OCI-LY1 (cell line): Measurements from ENCODE around the gene MTAP.

ENCODE experiments used
- H2AFZ ChIP-seq: fragments of 200-600 bp; sonication (generic), shearing (Covaris generic); 2 replicates; pipeline ENCODE4 v1.6.0; 2014; ENCODE audit warnings: antibody characterized with exemption, mild to moderate bottlenecking, low read length
- H3F3A ChIP-seq: fragments of 200-600 bp; sonication (generic), shearing (Covaris generic); 2 replicates; pipeline ENCODE4 v1.6.0; 2014; ENCODE audit warnings: mild to moderate bottlenecking, antibody characterized with exemption, low read length, moderate library complexity; ENCODE audit not compliant: insufficient read depth
- H3K27ac ChIP-seq: fragments of 200-600 bp; sonication (generic); 2 replicates; pipeline ENCODE4 v1.5.1; 2014; ENCODE audit warnings: low read length, mixed run types, mild to moderate bottlenecking, low read depth; ENCODE audit not compliant: poor library complexity, severe bottlenecking
- H3K27me3 ChIP-seq: fragments of 200-600 bp; sonication (generic); 2 replicates; pipeline ENCODE4 v1.6.0; 2014; ENCODE audit warnings: antibody characterized with exemption, mild to moderate bottlenecking, low read length, moderate library complexity; ENCODE audit not compliant: insufficient read depth
- H3K36me3 ChIP-seq: fragments of 200-600 bp; sonication (generic); 2 replicates; pipeline ENCODE4 v1.6.1; 2014; ENCODE audit warnings: mild to moderate bottlenecking, antibody characterized with exemption, low read length, moderate library complexity, mixed read lengths; ENCODE audit not compliant: insufficient read depth
- H3K4me1 ChIP-seq: fragments of 200-600 bp; sonication (generic); 2 replicates; pipeline ENCODE4 v1.5.1; 2014; ENCODE audit warnings: mild to moderate bottlenecking, low read length, moderate library complexity; ENCODE audit not compliant: insufficient read depth, severe bottlenecking
- H3K4me2 ChIP-seq: fragments of 200-600 bp; sonication (generic), shearing (Covaris generic); 2 replicates; pipeline ENCODE4 v1.6.1; 2014; ENCODE audit warnings: low read length
- H3K4me3 ChIP-seq: fragments of 200-600 bp; sonication (generic); 2 replicates; pipeline ENCODE4 v1.5.1; 2014; ENCODE audit warnings: low read length, low read depth, mild to moderate bottlenecking, mixed read lengths; ENCODE audit not compliant: poor library complexity, severe bottlenecking
- H3K79me2 ChIP-seq: fragments of 200-600 bp; shearing (Covaris generic); 2 replicates; pipeline ENCODE4 v1.6.1; 2016; ENCODE audit warnings: mixed run types, low read length, mixed read lengths; ENCODE audit not compliant: insufficient read depth
- H3K9ac ChIP-seq: fragments of 200-600 bp; sonication (generic), shearing (Covaris generic); 2 replicates; pipeline ENCODE4 v1.6.1; 2014; ENCODE audit warnings: mild to moderate bottlenecking, low read length, mixed read lengths
- H3K9me2 ChIP-seq: fragments of 200-600 bp; sonication (generic), shearing (Covaris generic); 2 replicates; pipeline ENCODE4 v1.6.1; 2014; ENCODE audit warnings: low read depth, mild to moderate bottlenecking, low read length, mixed read lengths
- H3K9me3 ChIP-seq: fragments of 200-600 bp; shearing (Covaris generic); 2 replicates; pipeline ENCODE4 v1.6.1; 2014; ENCODE audit warnings: low read length, mixed read lengths
- H4K20me1 ChIP-seq: fragments of 200-600 bp; sonication (generic), shearing (Covaris generic); 2 replicates; pipeline ENCODE4 v1.6.0; 2016; ENCODE audit warnings: mild to moderate bottlenecking, low read length; ENCODE audit not compliant: insufficient read depth
- EZH2 ChIP-seq: fragments of 200-600 bp; sonication (generic), shearing (Covaris generic); IDR thresholded peaks from 2 replicates; pipeline ENCODE4 v1.8.0; 2017; ENCODE audit warnings: borderline replicate concordance, mixed run types, mild to moderate bottlenecking, antibody characterized with exemption, low read length, moderate library complexity, mixed read lengths
- TF ChIP-seq, protein P1 (sequence below): fragments of 200-600 bp; sonication (generic), shearing (Covaris generic); IDR thresholded peaks from 2 replicates; pipeline ENCODE4 v1.5.1; 2017; ENCODE audit warnings: mild to moderate bottlenecking, antibody characterized with exemption, low read length, moderate library complexity, mixed read lengths

MTAP gene

DNA sequence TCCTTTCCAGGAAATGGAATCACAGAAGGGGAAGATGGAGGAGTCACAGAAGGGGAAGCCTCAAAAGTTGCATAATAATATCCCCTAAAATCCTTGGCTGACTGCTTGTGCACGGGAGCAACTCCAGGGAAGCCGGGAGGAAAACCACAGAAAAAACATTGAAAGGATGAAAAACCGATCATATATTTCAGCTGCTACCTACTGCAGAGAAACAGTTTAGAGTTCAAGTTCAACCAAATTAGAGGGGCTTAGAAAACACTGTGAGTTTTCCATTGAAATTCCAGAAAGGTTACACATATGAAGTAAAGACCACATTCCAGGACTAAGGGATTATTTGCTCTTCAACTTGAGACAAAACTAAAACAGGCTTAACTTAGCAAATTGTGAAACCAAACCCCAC is 37.6 kb upstream of the MTAP start:
- Histone ChIP-seq H3K4me3 (no peak overlapping the region), H3K4me2 (no peak overlapping the region), H4K20me1 (no peaks in the 10 kb centered on the region), H3K9me3 (no peaks in the 10 kb centered on the region), H2AFZ (no peak overlapping the region), H3K4me1 (no peaks in the 10 kb centered on the region), H3K27me3 (no peaks in the 10 kb centered on the region), H3K9me2 (no peaks in the 10 kb centered on the region), H3K79me2 (no peaks in the 10 kb centered on the region), H3K36me3 (no peaks in the 10 kb centered on the region), H3K27ac (no peak overlapping the region), H3F3A (no peaks in the 10 kb centered on the region), H3K9ac (no peak overlapping the region)
- TF ChIP-seq EZH2, result no peak
- TF ChIP-seq, protein P1, sequence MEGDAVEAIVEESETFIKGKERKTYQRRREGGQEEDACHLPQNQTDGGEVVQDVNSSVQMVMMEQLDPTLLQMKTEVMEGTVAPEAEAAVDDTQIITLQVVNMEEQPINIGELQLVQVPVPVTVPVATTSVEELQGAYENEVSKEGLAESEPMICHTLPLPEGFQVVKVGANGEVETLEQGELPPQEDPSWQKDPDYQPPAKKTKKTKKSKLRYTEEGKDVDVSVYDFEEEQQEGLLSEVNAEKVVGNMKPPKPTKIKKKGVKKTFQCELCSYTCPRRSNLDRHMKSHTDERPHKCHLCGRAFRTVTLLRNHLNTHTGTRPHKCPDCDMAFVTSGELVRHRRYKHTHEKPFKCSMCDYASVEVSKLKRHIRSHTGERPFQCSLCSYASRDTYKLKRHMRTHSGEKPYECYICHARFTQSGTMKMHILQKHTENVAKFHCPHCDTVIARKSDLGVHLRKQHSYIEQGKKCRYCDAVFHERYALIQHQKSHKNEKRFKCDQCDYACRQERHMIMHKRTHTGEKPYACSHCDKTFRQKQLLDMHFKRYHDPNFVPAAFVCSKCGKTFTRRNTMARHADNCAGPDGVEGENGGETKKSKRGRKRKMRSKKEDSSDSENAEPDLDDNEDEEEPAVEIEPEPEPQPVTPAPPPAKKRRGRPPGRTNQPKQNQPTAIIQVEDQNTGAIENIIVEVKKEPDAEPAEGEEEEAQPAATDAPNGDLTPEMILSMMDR, result no peak

DNA sequence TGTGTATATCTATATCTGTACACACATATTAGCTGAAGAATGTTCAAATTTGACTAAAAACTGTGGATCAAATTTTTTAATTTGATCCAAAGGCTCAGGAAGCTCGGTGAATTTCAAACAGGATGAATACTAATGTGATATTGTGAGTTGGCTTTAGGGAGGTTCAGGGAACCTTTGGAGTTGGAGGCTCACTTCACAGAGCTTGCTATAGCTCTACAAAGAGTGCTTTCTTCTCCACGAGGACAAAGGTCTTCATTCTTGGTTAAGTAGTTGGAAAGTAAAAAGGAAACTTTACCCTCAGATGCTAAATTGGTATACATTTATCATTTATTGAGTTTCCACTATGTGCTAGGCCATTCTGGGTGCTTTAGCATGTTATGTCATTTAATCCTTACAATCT is 36.3 kb upstream of the MTAP start:
- H3K9me2 ChIP-seq, result no peaks in the 10 kb centered on the region
- no peak overlapping the region for H3K27ac ChIP-seq
- TF ChIP-seq, protein P1, result no peak
- TF ChIP-seq EZH2, result no peak
- H3K79me2 ChIP-seq, result no peaks in the 10 kb centered on the region
- H3K9me3 ChIP-seq, result no peaks in the 10 kb centered on the region
- no peak overlapping the region for H3K4me3 ChIP-seq
- H2AFZ ChIP-seq, result no peak overlapping the region
- no peaks in the 10 kb centered on the region for H3K4me1 ChIP-seq
- no peak overlapping the region for H3K9ac ChIP-seq
- H3F3A ChIP-seq, result no peaks in the 10 kb centered on the region
- H3K27me3 ChIP-seq, result no peaks in the 10 kb centered on the region; the same call in 1 of the 2 replicates
- no peaks in the 10 kb centered on the region for H4K20me1 ChIP-seq
- H3K36me3 ChIP-seq, result no peaks in the 10 kb centered on the region
- no peak overlapping the region for H3K4me2 ChIP-seq

DNA sequence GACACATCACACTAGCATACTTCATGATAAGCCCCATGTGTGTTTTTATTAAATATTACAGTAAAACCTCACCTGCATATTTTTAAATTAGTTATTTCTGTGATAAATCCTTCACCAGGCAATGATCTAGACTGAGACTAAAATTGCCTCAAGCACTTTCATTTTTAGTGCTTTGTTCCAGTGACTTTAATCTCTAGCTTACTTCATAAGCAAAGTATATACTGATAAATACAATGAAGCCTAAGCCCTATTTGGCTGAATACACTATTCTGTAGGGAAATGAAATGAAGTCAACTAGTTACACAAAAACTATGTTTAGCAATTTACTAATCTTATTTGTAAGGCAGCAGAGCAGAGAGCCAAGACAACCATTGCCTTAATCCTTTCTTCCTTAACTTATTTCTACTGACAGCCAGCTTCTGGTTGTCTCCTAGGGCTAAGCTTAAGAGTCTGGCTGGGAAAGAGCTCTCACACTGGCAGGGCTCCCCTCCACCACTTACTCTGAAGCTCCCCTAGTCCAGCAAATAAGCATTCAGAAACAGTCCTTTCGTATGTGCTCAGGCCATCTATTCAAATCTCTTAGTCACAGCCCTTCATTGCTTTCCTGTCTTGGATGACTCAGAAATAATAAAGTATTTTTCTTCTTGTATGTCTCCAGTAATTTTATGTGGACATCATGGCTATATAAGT is 31.4 kb upstream of the MTAP start:
- no peaks in the 10 kb centered on the region for H3K36me3 ChIP-seq
- H3K9ac ChIP-seq, result no peak overlapping the region
- no peaks in the 10 kb centered on the region; the same call in 1 of the 2 replicates for H3K27me3 ChIP-seq
- TF ChIP-seq, protein P1, result no peak
- TF ChIP-seq EZH2, result no peak
- H3K4me2 ChIP-seq, result no peak overlapping the region
- no peaks in the 10 kb centered on the region for H3K9me3 ChIP-seq
- H3K4me3 ChIP-seq, result no peak overlapping the region
- H3K4me1 ChIP-seq, result no peaks in the 10 kb centered on the region
- H3K79me2 ChIP-seq, result no peaks in the 10 kb centered on the region
- no peaks in the 10 kb centered on the region for H3K9me2 ChIP-seq
- no peak overlapping the region for H2AFZ ChIP-seq
- H4K20me1 ChIP-seq, result no peaks in the 10 kb centered on the region
- no peak overlapping the region for H3K27ac ChIP-seq
- no peaks in the 10 kb centered on the region for H3F3A ChIP-seq
